Left ventricle myocardium superior (tissue), 1 donor: ENCODE results near the gene SLC26A11. TPM values are rescaled to one million over a fixed set of nuclear protein-coding genes. Genes with fewer than 3 reads are reported as not detected.
"Not testable (repeated sequence)": the region's sequence is repeated elsewhere in the genome, so short reads cannot be mapped to it uniquely, and the experiment has no call there.

Experiments used
- ATAC-seq: fragments of 200-7000 bp; cut with Tn5 transposase; one replicate; pipeline ENCODE4 v1.9.1; 2020; ENCODE audit warnings: mild to moderate bottlenecking, moderate library complexity
- DNase-seq: peaks from one replicate; pipeline ENCODE4 v3.0.0-alpha.2; 2020
- intact Hi-C: fragments of 100-400 bp; cut with micrococcal nuclease; formaldehyde crosslinking; loops from one replicate; pipeline ENCODE4 v1.11.0; 2022
- total RNA-seq: library from RNA; stranded (reverse); fragmentation: NEBNext Ultra II Directional; extraction: Animal tissue kit (Norgen Biotek cat#: 25700); gene quantifications from one replicate; pipeline ENCODE4 v1.2.1, GENCODE V29; 2021
- donor health status: DM: no; HTN: yes; CAD: no; lungs with severe emphysema.

Gene SLC26A11
- total RNA-seq, 1 donor from 2014 or later: 10.6 TPM

- ATAC-seq: no peak
- intact Hi-C loops: no loop called here
- no peak for DNase-seq
Measured at GRCh38 chr17:80268427-80268826, 48.2 kb downstream of the SLC26A11 start.

GRCh38 chr17:80269405-80269807, 49.2 kb downstream of the SLC26A11 start:
- DNase-seq (no peak), ATAC-seq (no peak)
- intact Hi-C loops: no loop called here

- ATAC-seq (no peak), DNase-seq (no peak)
- intact Hi-C loops: no loop called here
Measured at GRCh38 chr17:80270104-80270503, 49.9 kb downstream of the SLC26A11 start.

- intact Hi-C loops: no loop called here
- peak; percentile 39 for ATAC-seq
Measured at GRCh38 chr17:80270836-80271235, 50.6 kb downstream of the SLC26A11 start.

GRCh38 chr17:80272366-80272765, 52.1 kb downstream of the SLC26A11 start:
- ATAC-seq: no peak
- no peak for DNase-seq
- intact Hi-C loops: no loop called here

More at GRCh38 chr17:80270836-80271235, 50.6 kb downstream of the SLC26A11 start:
- DNase-seq: no peak

GRCh38 chr17:80274331-80274730, 54.1 kb downstream of the SLC26A11 start:
- no peak for ATAC-seq
- intact Hi-C loops: no loop called here
- DNase-seq: no peak

- ATAC-seq (no peak), DNase-seq (no peak)
- intact Hi-C loops: no loop called here
Measured at GRCh38 chr17:80274871-80275449, 54.7 kb downstream of the SLC26A11 start.

GRCh38 chr17:80275857-80276256, 55.6 kb downstream of the SLC26A11 start:
- DNase-seq, intact Hi-C loops, ATAC-seq: not testable (repeated sequence)

GRCh38 chr17:80277751-80278671, 57.8 kb downstream of the SLC26A11 start:
- intact Hi-C loops: no loop called here
- no peak for DNase-seq
- peak; percentile 18 for ATAC-seq

GRCh38 chr17:80279895-80280294, 59.7 kb downstream of the SLC26A11 start:
- DNase-seq: peak; percentile 81
- intact Hi-C loops: no loop called here
- peak; percentile 88 for ATAC-seq

- no peak for ATAC-seq
- intact Hi-C loops: no loop called here
- DNase-seq: no peak
Measured at GRCh38 chr17:80281516-80281915, 61.3 kb downstream of the SLC26A11 start.

GRCh38 chr17:80283116-80283852, 63.1 kb downstream of the SLC26A11 start:
- intact Hi-C loops: no loop called here
- ATAC-seq (no peak), DNase-seq (peak; percentile 14)

GRCh38 chr17:80284631-80285030, 64.4 kb downstream of the SLC26A11 start:
- ATAC-seq: no peak
- intact Hi-C loops: no loop called here
- DNase-seq: peak; percentile 13

- intact Hi-C loops: no loop called here
- no peak for ATAC-seq
- peak; percentile 18 for DNase-seq
Measured at GRCh38 chr17:80285237-80285920, 65.2 kb downstream of the SLC26A11 start.

- intact Hi-C loops: no loop called here
- no peak for ATAC-seq
- DNase-seq: peak; percentile 16
Measured at GRCh38 chr17:80286638-80286960, 66.4 kb downstream of the SLC26A11 start.

GRCh38 chr17:80287038-80287437, 66.8 kb downstream of the SLC26A11 start:
- intact Hi-C loops: no loop called here
- no peak for ATAC-seq
- no peak for DNase-seq

- ATAC-seq (no peak), DNase-seq (peak; percentile 27)
- intact Hi-C loops: no loop called here
Measured at GRCh38 chr17:80287806-80288567, 67.8 kb downstream of the SLC26A11 start.

- DNase-seq (peak; percentile 12), ATAC-seq (no peak)
- intact Hi-C loops: no loop called here
Measured at GRCh38 chr17:80289616-80290015, 69.4 kb downstream of the SLC26A11 start.

GRCh38 chr17:80290156-80290555, 69.9 kb downstream of the SLC26A11 start:
- intact Hi-C loops: no loop called here
- ATAC-seq: no peak

More at GRCh38 chr17:80290156-80290555, 69.9 kb downstream of the SLC26A11 start:
- DNase-seq: peak; percentile 3
